ENCODE measurements around the gene CHST8.

GRCh38 chr19:33653684-33654083 is 31.9 kb downstream of the CHST8 start:
- TF ChIP-seq CTCF (IDR thresholded peaks at IDR 0.05) (no peak), POLR2AphosphoS5 (IDR thresholded peaks at IDR 0.05; ENCODE audit: insufficient read depth in 1 of 2, low read depth in 1 of 2) (no peak)
